AG20443 (cell line): Measurements from ENCODE around the gene WDR20.

Source experiments
- DNase-seq: peaks from one replicate; pipeline ENCODE4 v3.0.0; 2012; ENCODE audit warnings: low spot score, mixed read lengths

The WDR20 gene

DNA sequence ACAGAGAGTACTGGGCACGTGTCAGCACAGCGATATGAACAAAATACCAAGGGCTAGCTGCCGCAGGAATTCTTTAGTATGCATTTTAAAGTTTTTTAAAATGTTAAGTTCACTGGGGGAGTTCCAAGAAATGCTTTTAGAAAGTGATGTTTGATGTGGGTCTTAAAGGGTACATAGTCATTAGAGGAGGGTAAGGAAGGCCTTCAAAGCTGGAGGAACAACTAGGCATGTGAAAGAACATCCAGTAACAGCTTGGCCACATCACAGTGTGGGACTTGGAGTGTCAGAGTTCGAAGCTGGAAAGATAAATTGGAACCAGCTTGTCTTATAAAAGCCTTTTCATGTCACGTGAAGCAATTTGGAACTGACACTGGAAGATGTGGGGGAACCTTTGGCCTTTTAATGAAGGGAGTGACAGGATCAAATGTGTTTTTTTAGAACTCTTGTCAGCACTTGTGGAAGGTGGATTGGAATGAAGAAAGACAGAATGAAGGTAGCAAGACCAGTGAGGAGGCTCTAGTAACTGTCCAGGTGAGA lies 57.7 kb downstream of the WDR20 start:
- no peak for DNase-seq

DNA sequence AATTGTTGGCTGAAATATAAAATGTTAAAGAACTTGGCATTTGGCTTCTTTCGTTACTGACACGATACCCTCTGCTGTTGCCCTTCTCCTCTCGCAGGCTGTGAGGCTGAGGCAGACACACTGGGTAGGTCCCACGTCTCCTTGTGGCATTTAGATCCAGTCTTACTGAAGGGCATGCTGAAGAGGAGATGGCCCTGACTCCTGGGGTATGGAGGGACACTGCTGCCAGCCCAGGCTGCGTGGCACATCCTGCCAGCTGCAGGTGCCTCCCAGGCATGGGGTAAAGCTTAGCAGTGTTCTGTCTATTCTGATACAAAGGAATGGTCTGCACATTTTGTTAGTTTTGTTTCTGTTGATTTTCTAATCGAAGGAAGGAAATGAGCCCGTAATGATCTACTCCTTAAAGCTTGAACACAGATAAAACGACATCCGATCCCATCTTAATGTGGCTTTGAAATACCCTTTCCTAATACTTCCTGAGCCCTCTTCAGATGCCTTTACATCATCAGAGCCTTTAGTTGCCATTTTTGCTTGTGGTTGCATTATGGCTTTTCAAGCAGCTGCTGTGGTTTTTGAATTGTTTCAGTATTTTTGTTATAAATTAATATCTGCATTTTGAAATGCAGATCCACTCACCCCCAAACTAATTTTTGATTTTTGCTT lies 61.1 kb downstream of the WDR20 start:
- no peak for DNase-seq

- no peak for DNase-seq
Observed at GRCh38 chr14:102201353-102201738, 61.6 kb downstream of the WDR20 start.

DNA sequence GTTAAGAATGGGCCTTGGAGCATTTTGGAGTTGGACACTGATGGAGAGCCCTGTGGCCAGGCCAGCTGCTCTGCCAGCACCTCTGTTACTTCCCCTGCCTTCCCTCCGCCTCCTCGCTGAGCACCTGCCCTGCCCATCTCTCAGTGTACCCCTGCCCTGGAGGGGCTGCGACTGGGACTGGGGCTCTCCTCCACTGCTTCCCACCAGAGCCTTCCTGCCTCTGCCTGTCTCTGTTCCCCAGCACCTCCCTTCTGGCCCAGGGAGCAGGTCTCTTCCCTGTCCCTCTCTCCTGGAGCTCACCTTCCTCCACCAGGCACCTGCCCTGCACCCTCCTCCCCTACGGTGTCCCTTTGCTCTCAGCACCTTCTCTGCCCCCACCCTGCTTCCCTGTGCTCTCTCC lies 62.1 kb downstream of the WDR20 start:
- DNase-seq: no peak

DNA sequence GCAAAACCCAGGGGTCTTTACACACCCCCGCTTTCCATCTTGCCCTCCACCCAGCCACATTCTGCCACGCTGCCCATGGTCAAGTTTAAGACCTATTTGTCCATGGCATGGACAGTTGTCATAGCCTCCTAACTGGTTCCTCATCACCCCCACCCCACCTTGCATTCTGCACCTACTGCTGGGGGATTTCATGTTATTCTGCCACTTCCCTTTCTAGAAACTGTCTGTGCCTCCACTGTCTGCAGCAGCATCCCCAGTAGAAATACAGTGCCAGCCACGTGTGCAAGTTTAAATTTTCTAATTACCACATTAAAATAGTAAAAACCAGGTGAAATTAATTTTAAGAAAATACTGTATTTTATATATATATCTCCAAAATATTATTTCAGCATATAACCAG lies 63.2 kb downstream of the WDR20 start:
- DNase-seq: no peak

DNA sequence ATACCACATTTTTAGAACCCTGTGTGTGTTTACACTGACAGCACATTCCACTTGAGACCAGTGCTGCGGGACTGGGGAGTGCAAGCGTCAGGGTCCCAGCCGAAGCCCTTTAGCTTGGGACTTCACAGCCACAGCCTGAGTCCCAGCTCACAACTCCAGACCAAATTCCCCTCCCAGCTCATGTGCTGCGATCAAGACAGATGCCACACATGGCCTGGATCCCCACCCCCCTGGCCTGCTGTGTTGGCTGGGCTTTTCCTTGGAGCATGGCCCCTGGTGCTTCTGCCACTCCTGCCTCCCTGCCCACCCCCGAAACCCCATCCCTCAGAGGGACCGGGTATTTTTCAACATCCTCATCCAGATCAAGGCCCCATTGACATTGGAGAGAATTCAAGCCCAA lies 63.7 kb downstream of the WDR20 start:
- DNase-seq: no peak

GRCh38 chr14:102205560-102205959 lies 65.9 kb downstream of the WDR20 start:
- DNase-seq: no peak

DNA sequence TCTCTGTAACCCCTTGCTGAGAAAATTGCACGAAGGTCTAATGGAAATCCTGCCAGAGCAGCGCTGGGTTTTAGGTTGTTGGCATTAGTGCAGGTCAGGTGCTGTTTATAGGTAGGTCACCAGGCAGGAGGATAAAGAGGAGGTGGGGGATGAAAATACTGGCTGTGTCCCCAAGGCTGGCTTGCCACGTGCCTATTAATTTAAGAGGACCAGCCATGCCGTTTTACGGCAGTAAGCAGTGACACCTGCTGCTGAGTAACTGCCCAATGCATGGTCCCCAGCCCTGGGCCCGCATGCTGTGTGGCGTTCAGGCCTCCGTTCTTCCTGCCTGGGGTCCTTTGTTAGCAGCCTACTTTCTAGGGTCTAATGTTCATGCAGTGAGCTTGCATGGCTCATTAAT lies 67.2 kb downstream of the WDR20 start:
- DNase-seq: no peak

DNA sequence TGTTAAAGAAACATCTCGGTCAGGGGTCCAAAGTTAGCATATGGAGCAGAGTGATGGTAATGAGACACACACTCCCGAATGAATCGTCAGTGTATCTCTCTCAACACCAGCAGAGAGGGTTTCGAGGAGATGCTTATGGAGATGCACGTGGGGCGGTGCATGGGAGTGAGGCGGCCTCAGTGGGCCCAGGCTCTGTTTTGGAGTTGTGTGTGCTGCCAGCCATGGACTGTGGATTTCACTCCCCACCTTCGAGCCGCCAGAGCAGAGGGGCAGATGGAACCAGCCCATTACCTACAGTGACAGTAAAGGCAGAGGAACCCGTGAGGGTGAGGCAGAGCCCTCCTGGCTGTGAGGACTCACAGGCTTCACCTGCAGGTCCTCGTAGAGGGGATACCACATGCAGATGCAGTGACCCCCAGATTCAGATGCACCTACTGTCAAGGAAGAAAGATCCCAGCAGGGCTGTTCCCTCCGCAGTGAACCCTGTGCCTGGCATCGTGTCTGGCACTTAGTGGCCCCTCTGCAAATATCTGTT lies 68.2 kb downstream of the WDR20 start:
- no peak for DNase-seq

DNA sequence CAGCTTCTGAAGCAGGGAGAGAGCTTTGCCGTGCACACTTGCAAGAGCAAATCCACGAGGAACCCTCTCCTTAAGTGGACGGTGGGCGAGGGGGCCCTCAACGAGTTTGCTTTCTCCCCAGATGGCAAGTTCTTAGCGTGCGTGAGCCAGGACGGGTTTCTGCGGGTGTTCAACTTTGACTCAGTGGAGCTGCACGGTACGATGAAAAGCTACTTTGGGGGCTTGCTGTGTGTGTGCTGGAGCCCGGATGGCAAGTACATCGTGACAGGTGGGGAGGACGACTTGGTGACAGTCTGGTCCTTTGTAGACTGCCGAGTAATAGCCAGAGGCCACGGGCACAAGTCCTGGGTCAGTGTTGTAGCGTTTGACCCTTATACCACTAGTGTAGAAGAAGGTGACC lies 69.0 kb downstream of the WDR20 start:
- no peak for DNase-seq

- peak; percentile 56 for DNase-seq
Observed at GRCh38 chr14:102209224-102209966, 69.7 kb downstream of the WDR20 start.

DNA sequence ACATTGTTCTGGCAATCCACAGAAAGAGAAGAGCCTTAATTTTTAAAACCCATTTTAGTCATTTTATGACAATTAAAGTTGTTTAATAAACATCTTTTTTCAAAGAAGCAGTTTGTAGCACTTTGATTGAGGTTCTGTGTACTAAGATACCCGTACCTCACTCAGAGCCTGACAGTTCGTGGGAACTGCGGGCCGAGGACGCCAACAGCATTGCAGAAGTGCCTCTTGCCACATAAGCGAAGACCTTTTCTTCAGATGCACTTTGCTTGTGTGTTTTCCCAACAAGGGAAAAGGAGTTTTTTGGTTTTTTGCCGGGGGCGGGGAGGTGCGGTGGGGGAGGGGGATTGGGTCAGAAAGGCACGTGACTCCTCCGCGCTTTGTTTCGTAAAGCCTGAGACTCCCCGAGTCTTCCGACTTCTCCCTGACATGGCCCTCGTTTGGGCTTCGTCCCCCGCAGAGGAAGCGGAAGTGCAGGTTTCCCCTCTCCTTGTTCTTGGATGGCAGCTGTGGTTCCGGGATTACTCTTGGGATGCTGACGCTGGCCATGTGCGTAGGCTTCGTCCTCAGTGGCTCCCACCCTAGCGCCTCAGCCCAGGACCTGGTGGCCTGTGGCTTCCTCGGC lies 70.8 kb downstream of the WDR20 start:
- no peak for DNase-seq

- no peak for DNase-seq
Observed at GRCh38 chr14:102211240-102211639, 71.5 kb downstream of the WDR20 start.

GRCh38 chr14:102212356-102212755 lies 72.7 kb downstream of the WDR20 start:
- DNase-seq: no peak

DNA sequence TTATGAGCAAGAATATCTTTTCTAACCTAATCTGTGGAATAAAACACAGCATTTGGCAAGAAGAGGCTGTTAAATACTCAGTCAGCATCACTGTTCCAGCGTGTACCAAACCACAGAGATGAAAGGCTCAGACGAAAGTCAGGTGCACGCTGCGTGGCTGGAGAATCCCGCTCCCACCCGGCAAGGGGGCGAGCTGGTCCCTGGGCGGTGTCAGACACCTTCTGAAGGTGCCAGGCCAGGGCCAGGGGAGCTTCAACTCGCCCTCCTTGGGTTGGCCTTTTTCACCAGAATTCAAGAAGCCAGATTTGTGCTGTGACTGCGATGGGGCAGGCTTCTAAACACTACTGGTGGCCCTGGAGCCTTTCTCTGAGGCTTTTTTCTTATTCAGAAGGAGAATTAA lies 73.1 kb downstream of the WDR20 start:
- no peak for DNase-seq

DNA sequence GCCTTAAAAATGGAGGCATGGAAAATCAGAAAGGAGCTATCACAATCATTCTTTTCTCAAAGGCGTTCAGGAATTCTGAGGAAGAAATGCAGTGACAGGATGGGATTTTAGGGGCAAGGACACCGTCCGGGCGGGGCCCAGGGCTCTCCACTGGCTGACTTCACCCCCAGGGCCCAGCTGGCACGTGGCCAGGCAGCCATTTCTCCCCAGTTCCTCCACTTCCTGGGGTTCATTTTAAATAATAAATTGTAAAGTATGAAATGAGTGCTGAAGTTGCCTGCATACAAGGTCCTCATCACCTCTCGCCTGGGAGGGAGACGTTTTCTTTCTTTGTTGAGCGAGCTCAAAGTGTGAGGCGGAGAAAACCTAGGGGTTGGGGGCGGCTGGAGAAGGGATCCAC lies 73.8 kb downstream of the WDR20 start:
- DNase-seq: no peak

DNA sequence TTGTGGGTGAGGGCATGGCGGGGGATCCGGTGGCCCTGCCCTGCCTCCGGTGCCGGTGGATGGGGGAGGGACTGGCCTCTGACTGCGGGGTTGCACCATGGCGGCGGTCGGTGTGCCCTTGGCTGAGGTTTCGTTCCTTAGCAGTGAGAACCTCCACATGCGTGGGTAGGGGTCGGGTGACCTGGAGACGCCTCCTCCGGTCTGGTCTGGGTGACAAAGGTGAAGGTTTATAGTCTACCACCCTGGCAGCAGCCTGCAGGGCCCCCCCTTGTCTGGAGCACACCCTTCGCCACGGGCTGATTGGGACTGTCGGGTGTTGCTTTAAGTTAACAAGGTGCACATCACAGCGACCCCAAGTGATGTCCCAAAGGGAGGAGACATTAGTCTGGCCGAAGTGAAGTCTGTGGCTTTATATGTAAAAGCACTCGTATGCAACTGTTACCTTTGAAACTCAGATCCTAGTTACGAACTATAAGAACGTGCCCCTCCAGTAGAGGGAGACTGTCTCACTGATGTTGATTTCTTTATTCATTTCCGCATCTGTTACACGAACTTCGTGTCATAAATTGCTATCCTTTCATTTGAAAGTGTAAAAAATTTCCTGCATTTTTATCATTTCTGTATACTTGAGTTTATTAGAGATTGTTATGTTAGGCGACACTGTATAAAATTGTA lies 74.4 kb downstream of the WDR20 start:
- DNase-seq: peak; percentile 37

- DNase-seq: peak; percentile 77
Observed at GRCh38 chr14:102215071-102215470, 75.4 kb downstream of the WDR20 start.

- DNase-seq: no peak
Observed at GRCh38 chr14:102215576-102216250, 76.0 kb downstream of the WDR20 start.

DNA sequence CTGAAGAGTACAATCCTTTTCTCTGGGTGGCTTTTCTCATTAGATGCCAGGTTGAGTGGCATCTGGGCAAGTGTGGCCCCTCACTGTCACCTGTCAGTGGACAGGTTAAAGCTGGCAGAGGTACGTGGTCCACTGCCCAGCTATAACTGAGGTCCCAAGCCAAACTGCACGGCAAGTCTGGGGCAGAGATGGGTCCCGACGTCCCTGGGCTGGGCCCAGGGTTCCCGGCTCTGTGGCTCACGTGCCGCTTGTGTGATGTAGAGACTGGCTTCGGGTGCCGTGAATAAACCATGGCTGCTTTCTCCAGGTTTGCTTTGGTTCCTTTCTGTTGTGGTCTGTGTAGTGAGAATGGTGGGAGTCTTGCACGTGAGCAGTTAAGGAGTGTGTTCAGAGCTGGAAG lies 77.7 kb downstream of the WDR20 start:
- DNase-seq: no peak

- DNase-seq: no peak
Observed at GRCh38 chr14:102217987-102218421, 78.3 kb downstream of the WDR20 start.

DNA sequence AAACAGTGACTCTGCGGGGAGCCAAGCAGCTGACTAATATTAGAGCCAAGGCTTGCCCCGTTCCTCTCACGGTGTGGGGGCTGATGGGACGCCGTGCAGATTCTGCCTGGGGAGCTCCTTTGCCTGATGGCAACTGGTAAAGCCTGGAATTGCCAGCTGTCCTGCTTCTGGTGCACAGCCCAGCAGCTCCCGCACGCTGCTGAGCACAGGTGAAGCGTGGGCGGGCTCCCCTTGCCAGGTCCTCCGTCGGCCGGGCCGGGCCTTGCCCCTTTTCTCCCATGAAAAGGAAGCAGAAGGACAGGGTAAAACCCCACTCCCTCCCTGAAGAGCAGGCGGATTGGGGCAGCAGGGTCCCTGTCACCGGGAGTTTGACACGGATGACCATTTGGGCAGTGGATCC lies 79.0 kb downstream of the WDR20 start:
- DNase-seq: no peak
